AG04449 (cell line): ENCODE data around the gene IQSEC1.

ENCODE experiments used
- CTCF ChIA-PET: fragments of 350-600 bp; formaldehyde crosslinking; extraction: SDS; loops from one replicate; lab custom pipeline; 2021; ENCODE audit warnings: antibody characterized with exemption; lab: Yijun Ruan, JAX
- POLR2A ChIA-PET: fragments of 400-600, 350-600 bp; formaldehyde crosslinking; extraction: SDS; loops from one replicate; lab custom pipeline; 2020; ENCODE audit warnings: antibody characterized with exemption, inconsistent platforms; lab: Yijun Ruan, JAX
- DNase-seq: peaks from one replicate; pipeline ENCODE4 v3.0.0-alpha.2; 2010; ENCODE audit warnings: low read depth, low spot score
- H3K4me3 ChIP-seq: 2 replicates; pipeline ENCODE4 v1.5.1; 2011; ENCODE audit warnings: low read depth, mild to moderate bottlenecking, control low read depth, low read length
- CTCF ChIP-seq: IDR thresholded peaks from one replicate; pipeline ENCODE4 v1.5.1; 2011; ENCODE audit warnings: mild to moderate bottlenecking, moderate library complexity, low read length, control low read depth, inconsistent platforms; ENCODE audit not compliant: insufficient read depth; ENCODE audit errors: missing control alignments

Gene IQSEC1

GRCh38 chr3:12957824-12958792, 115.1 kb downstream of the IQSEC1 start:
- no peak for DNase-seq
- no peak overlapping the region for H3K4me3 ChIP-seq
- ChIA-PET POLR2A (no interaction called here), CTCF (interaction anchor here (0.8 to 1.3 kb wide), 3 partner anchors 9 to 37 kb away, joined by 3 to 6 read pairs (median 3); no protein-coding TSS in a partner anchor)
- TF ChIP-seq CTCF = no peak

DNA sequence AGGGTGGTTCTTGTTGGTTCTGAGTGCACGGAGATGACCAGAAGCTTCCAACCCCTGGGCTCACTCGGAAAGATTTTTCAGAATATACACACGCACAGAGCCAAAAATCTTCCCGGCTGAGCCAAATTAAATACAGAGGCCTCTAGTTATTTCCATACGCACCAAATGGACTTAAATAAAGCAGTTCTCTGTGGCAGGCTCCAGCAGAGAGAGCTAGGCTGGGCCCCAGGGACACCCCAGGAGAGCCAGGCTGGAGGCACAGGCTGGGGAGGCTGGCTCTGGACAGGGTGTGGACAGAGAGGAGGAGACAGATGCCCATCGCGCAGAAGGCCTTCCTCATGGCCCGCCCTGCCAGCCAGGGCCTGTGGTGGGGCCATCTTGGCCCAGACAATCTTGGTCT, 115.9 kb downstream of the IQSEC1 start:
- CTCF ChIA-PET = interaction anchor here (1.5 kb wide), 1 partner anchor 11 kb away, joined by 4 read pairs; no protein-coding TSS in a partner anchor
- H3K4me3 ChIP-seq = no peak overlapping the region
- no peak for DNase-seq

GRCh38 chr3:12956316-12956660, 116.9 kb downstream of the IQSEC1 start:
- CTCF ChIA-PET = interaction anchor here (1.5 kb wide), 1 partner anchor 9 kb away, joined by 4 read pairs; no protein-coding TSS in a partner anchor
- TF ChIP-seq CTCF = no peak
- H3K4me3 ChIP-seq = no peak overlapping the region
- DNase-seq = no peak
- POLR2A ChIA-PET = no interaction called here

More for the DNA sequence above, 115.9 kb downstream of the IQSEC1 start:
- TF ChIP-seq CTCF = no peak
- POLR2A ChIA-PET = no interaction called here

DNA sequence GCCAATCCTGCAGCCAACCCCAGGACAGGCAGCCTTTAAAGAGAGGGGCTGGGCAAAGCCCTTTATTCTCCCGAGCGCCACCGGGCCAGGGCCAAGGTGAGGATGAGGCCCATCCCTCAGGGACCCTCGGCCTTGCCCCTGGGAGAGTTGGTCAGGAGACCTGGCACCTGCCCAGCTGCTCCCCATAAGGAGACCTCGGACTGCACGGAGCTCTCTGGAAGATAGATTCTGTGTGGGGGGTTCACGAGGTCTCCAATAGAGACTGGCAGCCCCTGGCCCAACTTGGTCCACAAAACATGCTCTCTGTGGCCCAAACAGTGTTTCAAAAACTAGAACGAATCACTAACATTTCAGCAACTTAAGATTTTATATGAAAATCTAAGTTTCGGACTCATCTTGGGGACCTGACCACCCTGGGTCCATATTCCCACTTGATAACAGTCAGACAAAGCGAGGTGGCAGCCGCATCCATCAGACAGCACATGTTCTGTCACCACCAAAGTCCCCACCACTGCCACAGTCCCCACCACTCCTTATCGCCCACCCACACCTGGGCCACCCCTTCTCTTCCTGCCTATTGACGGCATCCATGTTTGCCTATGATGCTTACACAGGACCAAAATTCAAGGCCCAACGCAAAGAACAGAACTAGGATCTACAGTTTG, 117.4 kb downstream of the IQSEC1 start:
- no peak for TF ChIP-seq CTCF
- POLR2A ChIA-PET = no interaction called here
- CTCF ChIA-PET = interaction anchor here (1.5 kb wide), 1 partner anchor 9 kb away, joined by 4 read pairs; no protein-coding TSS in a partner anchor
- no peak for DNase-seq
- no peak overlapping the region for H3K4me3 ChIP-seq

GRCh38 chr3:12954891-12955650, 118.2 kb downstream of the IQSEC1 start:
- no peak for TF ChIP-seq CTCF
- DNase-seq = no peak
- POLR2A ChIA-PET = interaction anchor here (0.6 kb wide), 1 partner anchor 18 kb away, joined by 3 read pairs; no protein-coding TSS in a partner anchor
- H3K4me3 ChIP-seq = no peak overlapping the region
- CTCF ChIA-PET = no interaction called here

DNA sequence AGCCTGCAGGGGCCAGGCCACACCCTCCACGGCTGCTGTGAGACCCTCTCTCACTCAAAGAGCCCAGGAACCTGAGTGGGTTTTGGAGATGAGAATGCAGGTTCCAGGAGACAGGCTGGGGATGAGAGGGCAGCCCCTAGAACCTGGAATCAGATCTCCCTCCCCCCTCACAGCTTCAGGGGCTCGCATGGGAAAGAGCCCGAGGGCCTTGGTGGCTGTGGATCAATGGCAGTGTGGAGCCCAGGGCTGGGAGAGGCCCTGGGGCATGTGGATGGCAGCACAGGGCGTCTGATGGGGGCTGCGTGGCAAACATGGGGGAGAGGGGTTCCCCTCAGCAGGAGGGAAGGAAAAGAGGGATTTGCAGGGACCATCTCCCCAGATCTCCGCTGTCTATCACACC, 119.0 kb downstream of the IQSEC1 start:
- TF ChIP-seq CTCF = no peak
- ChIA-PET POLR2A (no interaction called here), CTCF (no interaction called here)
- no peak for DNase-seq
- no peak overlapping the region for H3K4me3 ChIP-seq
